HG03060 (cell line): ENCODE results near the gene MDGA2.

Experiments
- ATAC-seq: cut with Tn5 transposase; IDR thresholded peaks from one replicate; pipeline ENCODE4 v1.9.1; 2021; ENCODE audit warnings: low read depth, moderate number of reproducible peaks; ENCODE audit not compliant: unreplicated experiment

Gene MDGA2

DNA sequence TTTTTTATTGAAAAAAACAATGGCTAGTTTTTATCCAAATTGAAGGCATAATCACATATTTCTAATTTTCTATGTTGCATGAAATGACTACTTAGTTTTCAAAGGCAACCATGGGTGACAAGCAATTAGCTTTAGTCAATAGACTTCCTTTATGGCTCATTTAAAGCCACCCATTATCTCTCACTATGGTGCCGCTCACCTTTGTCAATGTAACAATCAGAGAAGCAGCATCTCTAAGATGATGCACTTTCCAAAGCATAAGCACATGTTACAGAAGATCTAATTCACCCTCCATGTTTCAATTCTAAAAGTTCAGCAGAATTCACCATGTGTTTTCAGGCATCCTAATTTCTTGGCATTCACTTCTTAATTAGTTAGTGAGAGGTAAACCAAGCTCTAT is 857.3 kb downstream of the MDGA2 start:
- ATAC-seq: no peak

DNA sequence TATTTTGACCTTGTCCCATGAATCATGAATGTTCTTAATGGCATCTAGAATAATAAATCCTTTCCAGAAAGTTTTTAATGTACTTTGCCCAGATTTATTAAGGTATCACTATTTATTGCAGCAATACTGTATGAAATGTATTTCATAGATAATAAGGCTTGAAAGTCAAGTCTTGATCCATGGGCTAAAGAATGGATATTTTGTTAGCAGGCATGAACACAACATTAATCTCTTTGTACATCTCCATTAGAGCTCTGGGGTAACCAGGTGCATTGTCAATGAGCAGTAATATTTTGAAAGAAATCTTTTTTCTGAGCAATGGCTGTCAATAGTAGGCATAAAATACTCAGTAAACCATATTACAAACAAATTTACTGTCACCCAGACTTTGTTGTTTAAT is 882.3 kb downstream of the MDGA2 start:
- ATAC-seq: no peak
